Suprapubic skin (tissue), 4 donors: ENCODE measurements around the gene POGLUT2. TPM values are rescaled to one million over a fixed set of nuclear protein-coding genes. Genes with fewer than 3 reads are reported as not detected.

Source experiments
- DNase-seq, 2 donors: peaks; one replicate each; pipeline ENCODE4 v3.0.0-alpha.2; 2019; ENCODE audit warnings: low spot score in 2 of 2
- H3K27ac ChIP-seq: fragments of 200-600 bp; sonication (generic); one replicate; pipeline ENCODE4 v1.5.1; 2019
- H3K27me3 ChIP-seq: fragments of 200-600 bp; sonication (generic); one replicate; pipeline ENCODE4 v1.5.1; 2019
- H3K36me3 ChIP-seq: fragments of 200-600 bp; sonication (generic); one replicate; pipeline ENCODE4 v1.5.1; 2019
- H3K4me1 ChIP-seq: fragments of 200-600 bp; sonication (generic); one replicate; pipeline ENCODE4 v1.5.1; 2019
- H3K4me3 ChIP-seq: fragments of 200-600 bp; sonication (generic); one replicate; pipeline ENCODE4 v1.5.1; 2019; ENCODE audit warnings: mild to moderate bottlenecking
- H3K9me3 ChIP-seq: fragments of 200-600 bp; sonication (generic); one replicate; pipeline ENCODE4 v1.5.1; 2019
- CTCF ChIP-seq, 2 donors: fragments of 200-600 bp in 1 of 2; fragments of 450-650 bp in 1 of 2; sonication (generic) in 1 of 2; IDR thresholded peaks; one replicate each; pipeline ENCODE4 v1.5.1; 2016 to 2019; ENCODE audit warnings: antibody characterized with exemption in 2 of 2, mild to moderate bottlenecking in 1 of 2, moderate library complexity in 1 of 2
- EP300 ChIP-seq: sonication (generic); formaldehyde crosslinking; IDR thresholded peaks from one replicate; pipeline ENCODE4 v1.6.1; 2017; ENCODE audit warnings: antibody characterized with exemption
- POLR2A ChIP-seq, 2 donors: fragments of 450-650 bp; IDR thresholded peaks; one replicate each; pipeline ENCODE4 v1.6.1; 2017; ENCODE audit warnings: antibody characterized with exemption in 2 of 2, mild to moderate bottlenecking in 2 of 2, moderate library complexity in 2 of 2
- POLR2AphosphoS5 ChIP-seq, 3 donors: sonication (generic); formaldehyde crosslinking; IDR thresholded peaks; one replicate each; pipeline ENCODE4 v1.6.1; 2017; ENCODE audit warnings: antibody characterized with exemption in 3 of 3
- WGBS: methylation state at CpG from one replicate; pipeline ENCODE4 v1.1.5; 2018; 5-methylcytosine and 5-hydroxymethylcytosine counted together
- total RNA-seq, 4 donors: library from RNA; depleted of rRNA; stranded (reverse); fragments of >200 nt; gene quantifications; one replicate each; pipeline ENCODE4 v1.1.0, GENCODE V29; 2016

The POGLUT2 gene
- total RNA-seq, 4 donors from 2014 or later = 2.5 to 2.8 (median 2.7) TPM

GRCh38 chr13:102815788-102816187 lies 17.0 kb upstream of the POGLUT2 start:
- H3K9me3 ChIP-seq = no peaks in the 10 kb centered on the region
- WGBS = 87% methylated on average over 5 of the region's 5 CpGs
- TF ChIP-seq POLR2AphosphoS5 (IDR thresholded peaks at IDR 0.05) (no peak), POLR2A (IDR thresholded peaks at IDR 0.05) (no peak), CTCF (IDR thresholded peaks at IDR 0.05) (no peak), EP300 (no peak)

GRCh38 chr13:102814793-102815192 lies 16.0 kb upstream of the POGLUT2 start:
- Histone ChIP-seq H3K27ac (no peak overlapping the region), H3K4me3 (no peak overlapping the region), H3K9me3 (no peaks in the 10 kb centered on the region), H3K27me3 (no peaks in the 10 kb centered on the region), H3K4me1 (no peaks in the 10 kb centered on the region), H3K36me3 (peaks cover 26% of the 10 kb centered on the region)
- DNase-seq = no peak
- 91% methylated on average over 6 of the region's 6 CpGs for WGBS
- TF ChIP-seq CTCF (IDR thresholded peaks at IDR 0.05) (no peak), POLR2A (IDR thresholded peaks at IDR 0.05) (no peak), EP300 (no peak), POLR2AphosphoS5 (IDR thresholded peaks at IDR 0.05) (no peak)

More at GRCh38 chr13:102815788-102816187, 17.0 kb upstream of the POGLUT2 start:
- no peak for DNase-seq
- H3K4me1 ChIP-seq = no peaks in the 10 kb centered on the region
- H3K4me3 ChIP-seq = no peak overlapping the region
- H3K36me3 ChIP-seq = peaks cover 32% of the 10 kb centered on the region
- H3K27ac ChIP-seq = no peak overlapping the region
- no peaks in the 10 kb centered on the region for H3K27me3 ChIP-seq

GRCh38 chr13:102814025-102814607 lies 15.3 kb upstream of the POGLUT2 start:
- Histone ChIP-seq H3K27ac (no peak overlapping the region), H3K9me3 (no peaks in the 10 kb centered on the region), H3K36me3 (peaks cover 21% of the 10 kb centered on the region), H3K27me3 (no peaks in the 10 kb centered on the region), H3K4me1 (no peaks in the 10 kb centered on the region), H3K4me3 (no peak overlapping the region)
- DNase-seq = no peak
- WGBS = 88% methylated on average over 7 of the region's 7 CpGs
- TF ChIP-seq POLR2AphosphoS5 (IDR thresholded peaks at IDR 0.05) = no peak
- no peak for TF ChIP-seq EP300
- no peak for TF ChIP-seq POLR2A (IDR thresholded peaks at IDR 0.05)
- TF ChIP-seq CTCF (IDR thresholded peaks at IDR 0.05) = no peak

GRCh38 chr13:102812611-102813287 lies 14.0 kb upstream of the POGLUT2 start:
- no peak for TF ChIP-seq CTCF (IDR thresholded peaks at IDR 0.05)
- TF ChIP-seq EP300 = no peak
- peaks cover 21% of the 10 kb centered on the region for H3K36me3 ChIP-seq
- DNase-seq = no peak
- H3K27ac ChIP-seq = no peak overlapping the region
- no peaks in the 10 kb centered on the region for H3K9me3 ChIP-seq
- H3K4me3 ChIP-seq = no peak overlapping the region
- H3K4me1 ChIP-seq = no peaks in the 10 kb centered on the region
- H3K27me3 ChIP-seq = no peaks in the 10 kb centered on the region

GRCh38 chr13:102807699-102808098 lies 8.9 kb upstream of the POGLUT2 start:
- TF ChIP-seq CTCF (IDR thresholded peaks at IDR 0.05) (no peak), EP300 (no peak), POLR2AphosphoS5 (IDR thresholded peaks at IDR 0.05) (no peak), POLR2A (IDR thresholded peaks at IDR 0.05) (no peak)
- H3K4me1 ChIP-seq = peaks cover 3% of the 10 kb centered on the region
- no peaks in the 10 kb centered on the region for H3K9me3 ChIP-seq
- H3K36me3 ChIP-seq = peaks cover 6% of the 10 kb centered on the region
- no peak for DNase-seq
- H3K27me3 ChIP-seq = no peaks in the 10 kb centered on the region
- 96% methylated on average over 3 of the region's 3 CpGs for WGBS
- no peak overlapping the region for H3K4me3 ChIP-seq
- no peak overlapping the region for H3K27ac ChIP-seq
